Measurements from ENCODE around the gene DZIP3. TPM values are rescaled to one million over a fixed set of nuclear protein-coding genes. Genes with fewer than 3 reads are reported as not detected.
A peak's percentile ranks its signal among the peaks of the same experiment; 100 is the strongest.

The DZIP3 gene
- total and polyA plus RNA-seq, 10 of the 15 experiments (the other 5 are each of a cell fraction or from before 2014, with no cell fraction given) = 4.3 to 15.6 (median 9.2) TPM

- no peak for TF ChIP-seq ATF3 (IDR thresholded peaks at IDR 0.05; ENCODE audit: borderline replicate concordance, extremely low read depth, low read depth, low read length)
- 0 out of 2 replicates have a peak, but pooled peaks have one; percentile 37 for TF ChIP-seq PAX5 (IDR thresholded peaks at IDR 0.05; ENCODE audit: borderline replicate concordance, low read depth, low read length)
- TF ChIP-seq POLR2AphosphoS5 (IDR thresholded peaks at IDR 0.05; ENCODE audit: low read length) = peak; percentile 99
- TF ChIP-seq ZBTB11 (CRISPR knock-in tag; IDR thresholded peaks at IDR 0.05) = peak; percentile 54; the same call in 1 of the 2 replicates
- TF ChIP-seq HDAC2 (IDR thresholded peaks at IDR 0.05) = peak; percentile 96
- TF ChIP-seq TCF12 (IDR thresholded peaks at IDR 0.05; ENCODE audit: low read depth, low read length) = 0 out of 2 replicates have a peak, but pooled peaks have one; percentile 3
- peak in 1 of 2 experiments; percentile 33; a peak in 1 of 4 replicates for TF ChIP-seq ETV6 (conservative IDR thresholded peaks at IDR 0.05 in 1 of 2, IDR thresholded peaks at IDR 0.05 in 1 of 2; ENCODE audit: borderline replicate concordance in 1 of 2, low read depth in 1 of 2)
- TF ChIP-seq BRCA1 (IDR thresholded peaks at IDR 0.05; ENCODE audit: low read depth, low read length) = peak; percentile 76
- peak; percentile 54; the same call in 1 of the 2 replicates for TF ChIP-seq CHD1 (IDR thresholded peaks at IDR 0.05; ENCODE audit: low read depth, low read length)
- peak; percentile 92 for TF ChIP-seq E2F4 (IDR thresholded peaks at IDR 0.05; ENCODE audit: low read depth, low read length)
- TF ChIP-seq ZNF622 (IDR thresholded peaks at IDR 0.05) = no peak
- TF ChIP-seq SREBF1 (IDR thresholded peaks at IDR 0.05; ENCODE audit: low read length) = no peak
- TF ChIP-seq BACH1 (IDR thresholded peaks at IDR 0.05; ENCODE audit: borderline replicate concordance) = no peak
- 0 out of 2 replicates have a peak, but pooled peaks have one; percentile 27 for TF ChIP-seq SREBF2 (IDR thresholded peaks at IDR 0.05; ENCODE audit: low read length)
- peak; percentile 96 for TF ChIP-seq RBBP5 (conservative IDR thresholded peaks at IDR 0.05)
- TF ChIP-seq MYB (IDR thresholded peaks at IDR 0.05; ENCODE audit: borderline replicate concordance, low read depth, low read length) = no peak
- peak; percentile 9; the same call in 1 of the 2 replicates for TF ChIP-seq FOXM1 (IDR thresholded peaks at IDR 0.05; ENCODE audit: low read depth, low read length)
- peak; percentile 79; the same call in 1 of the 2 replicates for TF ChIP-seq POLR2AphosphoS2 (IDR thresholded peaks at IDR 0.05; ENCODE audit: low read depth, low read length)
- TF ChIP-seq NFIC (IDR thresholded peaks at IDR 0.05; ENCODE audit: low read depth, low read length) = peak; percentile 51; the same call in 1 of the 2 replicates
- peak; percentile 82 for TF ChIP-seq E2F8 (IDR thresholded peaks at IDR 0.05; ENCODE audit: low read depth, partially characterized antibody)
- TF ChIP-seq CBX3 (IDR thresholded peaks at IDR 0.05; ENCODE audit: borderline replicate concordance, low read depth) = no peak
- TF ChIP-seq CBX5 (IDR thresholded peaks at IDR 0.05; ENCODE audit: low read depth) = no peak
Measured at GRCh38 chr3:108589081-108589997, at the start of gene DZIP3, which contains the start of gene CIP2A (continued).
